ENCODE data around the gene CSMD2.

CSMD2 gene

GRCh38 chr1:33844166-33844565 lies 320.9 kb downstream of the CSMD2 start:
- TF ChIP-seq ESRRG (CRISPR knock-in tag; IDR thresholded peaks at IDR 0.05) = no peak
- TF ChIP-seq SNAI2 (CRISPR knock-in tag; IDR thresholded peaks at IDR 0.05) = no peak
- TF ChIP-seq ISL1 (CRISPR knock-in tag; IDR thresholded peaks at IDR 0.05) = no peak
- TF ChIP-seq, protein P1, sequence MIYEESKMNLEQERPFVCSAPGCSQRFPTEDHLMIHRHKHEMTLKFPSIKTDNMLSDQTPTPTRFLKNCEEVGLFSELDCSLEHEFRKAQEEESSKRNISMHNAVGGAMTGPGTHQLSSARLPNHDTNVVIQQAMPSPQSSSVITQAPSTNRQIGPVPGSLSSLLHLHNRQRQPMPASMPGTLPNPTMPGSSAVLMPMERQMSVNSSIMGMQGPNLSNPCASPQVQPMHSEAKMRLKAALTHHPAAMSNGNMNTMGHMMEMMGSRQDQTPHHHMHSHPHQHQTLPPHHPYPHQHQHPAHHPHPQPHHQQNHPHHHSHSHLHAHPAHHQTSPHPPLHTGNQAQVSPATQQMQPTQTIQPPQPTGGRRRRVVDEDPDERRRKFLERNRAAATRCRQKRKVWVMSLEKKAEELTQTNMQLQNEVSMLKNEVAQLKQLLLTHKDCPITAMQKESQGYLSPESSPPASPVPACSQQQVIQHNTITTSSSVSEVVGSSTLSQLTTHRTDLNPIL (CRISPR knock-in tag; IDR thresholded peaks at IDR 0.05; ENCODE audit: low read depth) = no peak
- no peak for TF ChIP-seq CSDC2 (CRISPR knock-in tag; IDR thresholded peaks at IDR 0.05)
- no peak for TF ChIP-seq ZFP30 (CRISPR knock-in tag; IDR thresholded peaks at IDR 0.05)
- no peak for TF ChIP-seq POU6F1 (CRISPR knock-in tag; IDR thresholded peaks at IDR 0.05; ENCODE audit: borderline replicate concordance, low read depth)
- no peak for TF ChIP-seq BACH2 (CRISPR knock-in tag; IDR thresholded peaks at IDR 0.05; ENCODE audit: borderline replicate concordance)
- TF ChIP-seq OSR1 (CRISPR knock-in tag; IDR thresholded peaks at IDR 0.05) = no peak
- ATAC-seq = no peak

DNA sequence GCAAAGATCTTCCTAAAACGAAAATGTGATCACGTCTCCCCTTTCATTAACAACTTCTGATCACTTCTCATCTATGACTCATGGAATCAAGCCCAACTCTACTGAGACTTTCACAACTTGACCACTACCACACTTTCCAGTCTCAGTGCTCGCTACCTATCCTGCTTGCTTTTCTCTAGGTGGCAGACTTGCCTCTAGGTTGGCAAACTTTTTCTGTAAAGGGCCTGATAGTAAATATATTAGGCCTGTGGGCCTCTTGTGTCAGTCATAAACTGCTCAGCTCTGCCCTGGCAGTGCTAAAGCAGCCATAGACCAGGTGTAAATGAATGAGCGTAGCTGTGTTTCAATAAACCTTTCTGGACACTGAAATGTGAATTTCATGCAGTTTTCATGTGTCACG lies 322.7 kb downstream of the CSMD2 start:
- TF ChIP-seq ZFP3 (CRISPR knock-in tag; IDR thresholded peaks at IDR 0.05) (no peak), ARNTL (CRISPR knock-in tag; IDR thresholded peaks at IDR 0.05; ENCODE audit: borderline replicate concordance, low read depth) (no peak), OSR1 (CRISPR knock-in tag; IDR thresholded peaks at IDR 0.05) (no peak), ESRRG (CRISPR knock-in tag; IDR thresholded peaks at IDR 0.05) (no peak), CSRNP3 (CRISPR knock-in tag; IDR thresholded peaks at IDR 0.05) (no peak), ZNF8 (CRISPR knock-in tag; IDR thresholded peaks at IDR 0.05) (no peak), TCF4 (CRISPR knock-in tag; IDR thresholded peaks at IDR 0.05; ENCODE audit: borderline replicate concordance) (no peak), PATZ1 (CRISPR knock-in tag; IDR thresholded peaks at IDR 0.05; ENCODE audit: borderline replicate concordance) (no peak), CSDC2 (CRISPR knock-in tag; IDR thresholded peaks at IDR 0.05) (no peak), RARB (CRISPR knock-in tag; IDR thresholded peaks at IDR 0.05) (no peak), POU6F1 (CRISPR knock-in tag; IDR thresholded peaks at IDR 0.05; ENCODE audit: borderline replicate concordance, low read depth) (no peak), ZFP30 (CRISPR knock-in tag; IDR thresholded peaks at IDR 0.05) (no peak), ISL1 (CRISPR knock-in tag; IDR thresholded peaks at IDR 0.05) (no peak), PPARA (CRISPR knock-in tag; IDR thresholded peaks at IDR 0.05; ENCODE audit: borderline replicate concordance) (no peak), ZC3H10 (CRISPR knock-in tag; IDR thresholded peaks at IDR 0.05) (no peak), SNAI2 (CRISPR knock-in tag; IDR thresholded peaks at IDR 0.05) (no peak), TOX (CRISPR knock-in tag; IDR thresholded peaks at IDR 0.05; ENCODE audit: borderline replicate concordance) (no peak), GLIS3 (CRISPR knock-in tag; IDR thresholded peaks at IDR 0.05) (no peak)
- TF ChIP-seq, protein P2, sequence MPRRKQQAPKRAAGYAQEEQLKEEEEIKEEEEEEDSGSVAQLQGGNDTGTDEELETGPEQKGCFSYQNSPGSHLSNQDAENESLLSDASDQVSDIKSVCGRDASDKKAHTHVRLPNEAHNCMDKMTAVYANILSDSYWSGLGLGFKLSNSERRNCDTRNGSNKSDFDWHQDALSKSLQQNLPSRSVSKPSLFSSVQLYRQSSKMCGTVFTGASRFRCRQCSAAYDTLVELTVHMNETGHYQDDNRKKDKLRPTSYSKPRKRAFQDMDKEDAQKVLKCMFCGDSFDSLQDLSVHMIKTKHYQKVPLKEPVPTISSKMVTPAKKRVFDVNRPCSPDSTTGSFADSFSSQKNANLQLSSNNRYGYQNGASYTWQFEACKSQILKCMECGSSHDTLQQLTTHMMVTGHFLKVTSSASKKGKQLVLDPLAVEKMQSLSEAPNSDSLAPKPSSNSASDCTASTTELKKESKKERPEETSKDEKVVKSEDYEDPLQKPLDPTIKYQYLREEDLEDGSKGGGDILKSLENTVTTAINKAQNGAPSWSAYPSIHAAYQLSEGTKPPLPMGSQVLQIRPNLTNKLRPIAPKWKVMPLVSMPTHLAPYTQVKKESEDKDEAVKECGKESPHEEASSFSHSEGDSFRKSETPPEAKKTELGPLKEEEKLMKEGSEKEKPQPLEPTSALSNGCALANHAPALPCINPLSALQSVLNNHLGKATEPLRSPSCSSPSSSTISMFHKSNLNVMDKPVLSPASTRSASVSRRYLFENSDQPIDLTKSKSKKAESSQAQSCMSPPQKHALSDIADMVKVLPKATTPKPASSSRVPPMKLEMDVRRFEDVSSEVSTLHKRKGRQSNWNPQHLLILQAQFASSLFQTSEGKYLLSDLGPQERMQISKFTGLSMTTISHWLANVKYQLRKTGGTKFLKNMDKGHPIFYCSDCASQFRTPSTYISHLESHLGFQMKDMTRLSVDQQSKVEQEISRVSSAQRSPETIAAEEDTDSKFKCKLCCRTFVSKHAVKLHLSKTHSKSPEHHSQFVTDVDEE (CRISPR knock-in tag; IDR thresholded peaks at IDR 0.05) = no peak
- TF ChIP-seq, protein P1 (CRISPR knock-in tag; IDR thresholded peaks at IDR 0.05; ENCODE audit: low read depth) = no peak
- no peak for ATAC-seq

All from SK-N-SH treated with all-trans-retinoic acid at 6 μM for 48 hours (cell line).